Lung (tissue), 12 donors: ENCODE results near the gene KRTAP10-7. TPM values are rescaled to one million over a fixed set of nuclear protein-coding genes. Genes with fewer than 3 reads are reported as not detected.

ENCODE experiments used
- ATAC-seq: fragments of 200-7000 bp; cut with Tn5 transposase; one replicate; pipeline ENCODE4 v1.9.1; 2020; ENCODE audit warnings: moderate number of reproducible peaks; ENCODE audit not compliant: insufficient read depth, low FRiP score
- DNase-seq, 3 donors: peaks; one replicate each; pipeline ENCODE4 v3.0.0-alpha.2; 2013 to 2017
- H3K27ac ChIP-seq, 2 donors: one replicate each; pipeline ENCODE4 v1.5.1; 2013; ENCODE audit warnings: mild to moderate bottlenecking in 2 of 2, moderate library complexity in 2 of 2, control low read depth in 1 of 2, inconsistent platforms in 1 of 2, low read depth in 1 of 2, low read length in 1 of 2
- H3K27me3 ChIP-seq, 3 donors: one replicate each; pipeline ENCODE4 v1.5.1; 2013; ENCODE audit warnings: low read length in 2 of 3; ENCODE audit not compliant: control insufficient read depth in 3 of 3, insufficient read depth in 3 of 3
- H3K36me3 ChIP-seq, 4 donors: one replicate each; pipeline ENCODE4 v1.5.1; 2013; ENCODE audit warnings: low read length in 4 of 4, mild to moderate bottlenecking in 1 of 4, moderate library complexity in 1 of 4; ENCODE audit not compliant: control insufficient read depth in 4 of 4, insufficient read depth in 4 of 4
- H3K4me1 ChIP-seq, 5 donors: one replicate each; pipeline ENCODE4 v1.5.1; 2013; ENCODE audit warnings: low read length in 5 of 5, mild to moderate bottlenecking in 2 of 5, moderate library complexity in 1 of 5; ENCODE audit not compliant: control insufficient read depth in 5 of 5, insufficient read depth in 5 of 5
- H3K4me3 ChIP-seq: one replicate; pipeline ENCODE4 v1.5.1; 2013; ENCODE audit warnings: mild to moderate bottlenecking, control low read depth, moderate library complexity
- H3K9ac ChIP-seq, 2 donors: one replicate each; pipeline ENCODE4 v1.5.1; 2013; ENCODE audit warnings: low read length in 2 of 2, control low read depth in 1 of 2; ENCODE audit not compliant: insufficient read depth in 1 of 2
- H3K9me3 ChIP-seq, 4 donors: one replicate each; pipeline ENCODE4 v1.5.1; 2013; ENCODE audit warnings: low read length in 3 of 4, mild to moderate bottlenecking in 1 of 4, moderate library complexity in 1 of 4; ENCODE audit not compliant: control insufficient read depth in 4 of 4, insufficient read depth in 3 of 4
- CTCF ChIP-seq: IDR thresholded peaks from 2 replicates; pipeline ENCODE4 v1.5.1; 2012; ENCODE audit warnings: mild to moderate bottlenecking; ENCODE audit errors: control extremely low read depth, extremely low read depth
- WGBS, 2 donors: extraction: QIAGEN DNeasy Blood & Tissue Kit; methylation state at CpG; one replicate each; pipeline ENCODE4 v1.1.7; 2013; 5-methylcytosine and 5-hydroxymethylcytosine counted together
- polyA plus RNA-seq, 2 donors: library from polyadenylated mRNA; stranded (reverse); fragments of 200-250 nt; gene quantifications; one replicate each; pipeline ENCODE4 v1.2.1, GENCODE V29; 2013
- total RNA-seq, 2 donors: library from RNA; depleted of rRNA in 1 of 2; stranded (reverse); fragments of >200 nt in 1 of 2; gene quantifications; one replicate each; pipeline ENCODE4 v1.2.1, GENCODE V29; 2014 to 2021
- donor health status: control.
- donor health status: control.
- donor health status: Bipolar disorder and iron deficiency.
- donor health status: healthy.
- donor health status: DM: yes; HTN: yes; CAD: no.

KRTAP10-7 gene
- total and polyA plus RNA-seq, 4 donors, result not detected

- Histone ChIP-seq H3K9me3 (no peaks in the 10 kb centered on the region), H3K36me3 (no peaks in the 10 kb centered on the region), H3K9ac (no peak overlapping the region), H3K4me3 (no peak overlapping the region), H3K27me3 (no peaks in the 10 kb centered on the region), H3K4me1 (no peaks in the 10 kb centered on the region), H3K27ac (no peak overlapping the region)
- DNase-seq (no peak), ATAC-seq (no peak)
- TF ChIP-seq CTCF, result no peak
- 90 to 91% methylated on average over 20 of the region's 20 CpGs for WGBS, 2 donors
Measured at GRCh38 chr21:44650265-44650972, 50.0 kb downstream of the KRTAP10-7 start.

GRCh38 chr21:44650973-44651675 is 50.7 kb downstream of the KRTAP10-7 start:
- no peak overlapping the region for H3K27ac ChIP-seq
- H3K4me1 ChIP-seq, result no peaks in the 10 kb centered on the region
- H3K27me3 ChIP-seq, result no peaks in the 10 kb centered on the region
- no peak overlapping the region for H3K4me3 ChIP-seq
- DNase-seq (no peak), ATAC-seq (no peak)
- no peak for TF ChIP-seq CTCF
- peaks cover 0 to 3% (median 1%) of the 10 kb centered on the region in 4 donors for H3K9me3 ChIP-seq
- 87 to 93% methylated on average over 12 of the region's 12 CpGs for WGBS, 2 donors
- no peak overlapping the region for H3K9ac ChIP-seq
- H3K36me3 ChIP-seq, result no peaks in the 10 kb centered on the region

Other genes with a start within 250 kb of the KRTAP10-7 start
- 10 to 100 TPM in 1 of 2 donors, 1 to 10 TPM in 1; 5.9 to 13.1 TPM for gene TRPM2, start 247.0 kb upstream of the KRTAP10-7 start, total RNA-seq
- 10 to 100 TPM in 1 of 2 donors, 1 to 10 TPM in 1; 7.4 to 26.2 TPM for gene TRPM2, start 247.0 kb upstream of the KRTAP10-7 start, polyA plus RNA-seq
- gene LRRC3, start 145.1 kb upstream of the KRTAP10-7 start, total RNA-seq, result 1 to 10 TPM; 2.8 to 3.6 TPM
- 1 to 10 TPM; 1.4 to 2.0 TPM for gene LRRC3, start 145.1 kb upstream of the KRTAP10-7 start, polyA plus RNA-seq
- gene KRTAP10-1, start 60.4 kb upstream of the KRTAP10-7 start, total RNA-seq, result not detected
- gene KRTAP10-1, start 60.4 kb upstream of the KRTAP10-7 start, polyA plus RNA-seq, result not detected
- gene KRTAP10-2, start 49.1 kb upstream of the KRTAP10-7 start, total RNA-seq, result not detected
- gene KRTAP10-2, start 49.1 kb upstream of the KRTAP10-7 start, polyA plus RNA-seq, result not detected
- not detected for gene KRTAP10-3, start 41.8 kb upstream of the KRTAP10-7 start, total RNA-seq
- not detected for gene KRTAP10-3, start 41.8 kb upstream of the KRTAP10-7 start, polyA plus RNA-seq
- not detected for gene KRTAP10-4, start 26.9 kb upstream of the KRTAP10-7 start, total RNA-seq
- not detected for gene KRTAP10-4, start 26.9 kb upstream of the KRTAP10-7 start, polyA plus RNA-seq
- not detected for gene KRTAP10-5, start 20.0 kb upstream of the KRTAP10-7 start, total RNA-seq
- not detected for gene KRTAP10-5, start 20.0 kb upstream of the KRTAP10-7 start, polyA plus RNA-seq
- not detected for gene KRTAP10-6, start 8.1 kb upstream of the KRTAP10-7 start, total RNA-seq
- not detected for gene KRTAP10-6, start 8.1 kb upstream of the KRTAP10-7 start, polyA plus RNA-seq
- not detected for gene KRTAP10-8, start 11.5 kb downstream of the KRTAP10-7 start, total RNA-seq
- gene KRTAP10-8, start 11.5 kb downstream of the KRTAP10-7 start, polyA plus RNA-seq, result not detected
- not detected for gene KRTAP10-9, start 26.5 kb downstream of the KRTAP10-7 start, total RNA-seq
- not detected for gene KRTAP10-9, start 26.5 kb downstream of the KRTAP10-7 start, polyA plus RNA-seq
- gene KRTAP10-10, start 36.8 kb downstream of the KRTAP10-7 start, total RNA-seq, result not detected
- gene KRTAP10-10, start 36.8 kb downstream of the KRTAP10-7 start, polyA plus RNA-seq, result not detected
- not detected for gene KRTAP10-11, start 45.8 kb downstream of the KRTAP10-7 start, total RNA-seq
- gene KRTAP10-11, start 45.8 kb downstream of the KRTAP10-7 start, polyA plus RNA-seq, result not detected
- not detected for gene KRTAP12-4, start 54.1 kb downstream of the KRTAP10-7 start, total RNA-seq
- gene KRTAP12-4, start 54.1 kb downstream of the KRTAP10-7 start, polyA plus RNA-seq, result not detected
- gene KRTAP12-3, start 57.3 kb downstream of the KRTAP10-7 start, total RNA-seq, result not detected
- gene KRTAP12-3, start 57.3 kb downstream of the KRTAP10-7 start, polyA plus RNA-seq, result not detected
- not detected for gene KRTAP12-2, start 66.3 kb downstream of the KRTAP10-7 start, total RNA-seq
- not detected for gene KRTAP12-2, start 66.3 kb downstream of the KRTAP10-7 start, polyA plus RNA-seq
- gene KRTAP12-1, start 81.6 kb downstream of the KRTAP10-7 start, total RNA-seq, result not detected
- not detected for gene KRTAP12-1, start 81.6 kb downstream of the KRTAP10-7 start, polyA plus RNA-seq
- not detected for gene KRTAP10-12, start 96.6 kb downstream of the KRTAP10-7 start, total RNA-seq
- not detected for gene KRTAP10-12, start 96.6 kb downstream of the KRTAP10-7 start, polyA plus RNA-seq
- 1 to 10 TPM in 1 of 2 donors, under 1 TPM in 1; 0.43 to 2.1 TPM for gene TSPEAR, start 111.0 kb downstream of the KRTAP10-7 start, total RNA-seq
- under 1 TPM; 0.02 to 0.12 TPM for gene TSPEAR, start 111.0 kb downstream of the KRTAP10-7 start, polyA plus RNA-seq
- 10 to 100 TPM; 87.0 to 93.2 TPM for gene UBE2G2, start 201.2 kb downstream of the KRTAP10-7 start, total RNA-seq
- gene UBE2G2, start 201.2 kb downstream of the KRTAP10-7 start, polyA plus RNA-seq, result 10 to 100 TPM; 35.6 to 48.0 TPM
- gene SUMO3, start 217.5 kb downstream of the KRTAP10-7 start, total RNA-seq, result 10 to 100 TPM; 45.5 to 86.5 TPM
- gene SUMO3, start 217.5 kb downstream of the KRTAP10-7 start, polyA plus RNA-seq, result 10 to 100 TPM; 40.4 to 96.4 TPM